Cardiac fibroblast (primary cell): ENCODE results near the gene PROX1.

Experiments used
- DNase-seq, 2 donors: peaks; one replicate each; pipeline versions ENCODE4 v3.0.0 to v3.0.0-alpha.2; 2010; ENCODE audit warnings: low read depth in 2 of 2
- H3K4me3 ChIP-seq, 2 donors: replicated peaks in 1 of 2; 1 replicate in 1 of 2; 2 replicates in 1 of 2; pipeline ENCODE4 v1.5.1; 2011; ENCODE audit warnings: low read depth in 2 of 2, low read length in 2 of 2, mild to moderate bottlenecking in 2 of 2, moderate library complexity in 1 of 2
- CTCF ChIP-seq: IDR thresholded peaks from one replicate; pipeline ENCODE4 v1.5.1; 2011; ENCODE audit warnings: low read depth, mild to moderate bottlenecking, low read length, inconsistent platforms

PROX1 gene

GRCh38 chr1:213977909-213978308 is 9.9 kb upstream of the PROX1 start:
- DNase-seq: no peak
- no peak overlapping the region for H3K4me3 ChIP-seq
- TF ChIP-seq CTCF: no peak

- TF ChIP-seq CTCF: no peak
- H3K4me3 ChIP-seq: no peak overlapping the region
- no peak for DNase-seq
These were observed 7.8 kb upstream of the PROX1 start for GRCh38 chr1:213979751-213980586.

- no peak for DNase-seq
- TF ChIP-seq CTCF: no peak
- H3K4me3 ChIP-seq: no peak overlapping the region
These were observed 6.9 kb upstream of the PROX1 start for GRCh38 chr1:213980906-213981305.

GRCh38 chr1:213982289-213982671 is 5.5 kb upstream of the PROX1 start:
- TF ChIP-seq CTCF: no peak
- no peak for DNase-seq
- H3K4me3 ChIP-seq: no peak overlapping the region

DNA sequence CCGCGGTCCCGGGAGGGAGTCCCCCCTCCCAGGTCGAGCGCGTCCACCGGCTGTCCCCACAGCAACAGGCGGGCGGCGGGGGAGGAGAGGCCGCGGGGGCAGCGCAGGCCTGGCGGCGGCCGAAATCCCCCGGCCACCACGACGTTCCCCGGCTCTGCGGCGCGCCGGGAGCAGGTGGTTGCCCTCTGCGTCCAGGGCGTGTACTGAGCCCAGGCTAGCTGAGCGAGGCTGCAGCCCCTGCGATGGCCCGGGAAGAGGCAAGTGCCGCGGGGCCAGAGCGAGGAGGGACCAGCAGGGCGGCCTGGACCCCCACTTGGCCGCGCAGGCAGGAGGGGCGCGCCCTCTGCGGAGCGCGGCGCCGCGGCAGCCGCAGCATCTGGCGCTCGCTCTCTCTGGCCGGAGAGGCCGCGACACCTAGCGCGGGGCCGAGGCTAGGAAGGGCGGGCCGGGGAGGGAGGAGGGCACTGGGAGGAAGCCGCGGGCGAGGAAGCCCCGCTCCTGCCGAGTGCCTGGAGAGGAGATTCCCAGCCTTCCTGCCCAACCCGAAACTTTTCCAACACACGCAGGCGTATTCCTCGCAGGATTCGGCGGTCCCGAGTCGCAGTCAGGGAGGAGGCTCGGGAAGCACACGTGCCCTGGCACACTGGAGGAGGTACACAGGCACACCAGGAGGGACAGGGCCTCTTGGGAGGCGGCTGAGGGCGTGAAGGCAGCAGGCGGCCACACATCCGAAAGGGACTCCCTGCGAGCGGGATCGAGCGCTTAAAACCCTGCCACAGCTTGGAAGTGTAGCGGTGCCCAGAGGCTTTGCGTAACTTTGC is 4.9 kb upstream of the PROX1 start:
- TF ChIP-seq CTCF: no peak
- peak overlapping the region in 1 of 2 donors; percentile 28 for H3K4me3 ChIP-seq
- no peak for DNase-seq

GRCh38 chr1:213983493-213984386 is 4.0 kb upstream of the PROX1 start:
- no peak for DNase-seq
- no peak overlapping the region for H3K4me3 ChIP-seq
- no peak for TF ChIP-seq CTCF
